HT-29 (cell line): ENCODE results near the gene SLC22A4. TPM values are rescaled to one million over a fixed set of nuclear protein-coding genes. Genes with fewer than 3 reads are reported as not detected.

Experiments
- DNase-seq: peaks from one replicate; pipeline ENCODE4 v3.0.0-alpha.2; 2015; ENCODE audit warnings: low spot score
- small RNA-seq: library from RNA; depleted of rRNA; stranded (forward); fragments of <200 nt; gene quantifications from one replicate; pipeline ENCODE3, GENCODE V24; 2014
- total RNA-seq: library from RNA; depleted of rRNA; stranded (reverse); fragments of >200 nt; shearing (Covaris generic); gene quantifications from 2 replicates; pipeline ENCODE4 v1.2.3, GENCODE V29; 2014; rRNA removed

SLC22A4 gene
- total RNA-seq, 1 experiment from 2014 or later: 0.20 TPM

DNA sequence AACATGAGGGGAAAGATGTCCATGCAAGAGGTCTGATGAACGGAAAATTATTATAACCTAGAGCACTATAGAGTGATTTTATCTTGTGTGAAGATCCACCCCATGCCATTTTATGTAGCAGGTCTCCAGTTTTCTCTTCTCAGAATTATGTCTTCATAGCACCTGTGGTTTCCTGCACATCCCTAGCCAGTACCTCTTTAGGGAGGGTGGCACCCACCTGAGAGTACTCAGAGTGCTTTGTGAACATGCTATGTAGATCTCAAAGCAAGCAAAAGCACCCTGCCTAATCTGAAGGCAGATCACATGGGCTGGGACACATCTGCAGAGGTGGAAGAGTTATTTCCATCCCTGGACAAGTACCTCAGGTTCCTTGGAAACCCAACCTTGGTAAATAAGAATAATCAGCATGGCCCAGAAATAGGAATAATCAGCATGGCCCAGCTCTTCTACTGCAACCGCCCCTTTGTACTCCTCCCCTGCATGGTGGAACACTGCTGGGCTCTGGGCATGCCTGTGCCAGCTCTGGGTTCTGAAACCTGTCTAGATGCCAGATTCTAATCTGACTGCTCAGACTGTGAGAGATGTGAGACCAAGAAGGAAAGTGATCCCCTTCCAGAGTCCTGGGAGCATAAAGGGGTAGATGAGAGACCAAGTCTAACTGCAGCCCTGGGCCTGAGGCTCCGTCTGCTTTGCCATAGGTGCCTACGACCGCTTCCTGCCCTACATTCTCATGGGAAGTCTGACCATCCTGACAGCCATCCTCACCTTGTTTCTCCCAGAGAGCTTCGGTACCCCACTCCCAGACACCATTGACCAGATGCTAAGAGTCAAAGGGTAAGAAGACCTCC lies 99.0 kb downstream of the SLC22A4 start:
- DNase-seq: no peak

Small RNAs within 50 kb of the gene (small RNA-seq; reads per million reads assigned to genes)
- not detected for gene MIR3936

Other genes starting within 250 kb of the SLC22A4 start
- gene IL3, start 233.7 kb upstream of the SLC22A4 start, total RNA-seq: not detected in 2 replicates
- 1.8 and 3.4 TPM in 2 replicates for gene CSF2, start 220.6 kb upstream of the SLC22A4 start, total RNA-seq
- 20.4 and 20.5 TPM in 2 replicates for gene P4HA2, start 66.5 kb upstream of the SLC22A4 start, total RNA-seq
- gene PDLIM4, start 36.7 kb upstream of the SLC22A4 start, total RNA-seq: 0.99 and 1.6 TPM in 2 replicates
- gene SLC22A5, start 75.3 kb downstream of the SLC22A4 start, total RNA-seq: 6.6 and 11.9 TPM in 2 replicates
- gene IRF1, start 196.4 kb downstream of the SLC22A4 start, total RNA-seq: 52.0 and 58.7 TPM in 2 replicates
- gene IL5, start 249.1 kb downstream of the SLC22A4 start, total RNA-seq: not detected in 2 replicates